ENCODE measurements around the gene REC8.
A peak's percentile ranks its signal among the peaks of the same experiment; 100 is the strongest.

Gene REC8

DNA sequence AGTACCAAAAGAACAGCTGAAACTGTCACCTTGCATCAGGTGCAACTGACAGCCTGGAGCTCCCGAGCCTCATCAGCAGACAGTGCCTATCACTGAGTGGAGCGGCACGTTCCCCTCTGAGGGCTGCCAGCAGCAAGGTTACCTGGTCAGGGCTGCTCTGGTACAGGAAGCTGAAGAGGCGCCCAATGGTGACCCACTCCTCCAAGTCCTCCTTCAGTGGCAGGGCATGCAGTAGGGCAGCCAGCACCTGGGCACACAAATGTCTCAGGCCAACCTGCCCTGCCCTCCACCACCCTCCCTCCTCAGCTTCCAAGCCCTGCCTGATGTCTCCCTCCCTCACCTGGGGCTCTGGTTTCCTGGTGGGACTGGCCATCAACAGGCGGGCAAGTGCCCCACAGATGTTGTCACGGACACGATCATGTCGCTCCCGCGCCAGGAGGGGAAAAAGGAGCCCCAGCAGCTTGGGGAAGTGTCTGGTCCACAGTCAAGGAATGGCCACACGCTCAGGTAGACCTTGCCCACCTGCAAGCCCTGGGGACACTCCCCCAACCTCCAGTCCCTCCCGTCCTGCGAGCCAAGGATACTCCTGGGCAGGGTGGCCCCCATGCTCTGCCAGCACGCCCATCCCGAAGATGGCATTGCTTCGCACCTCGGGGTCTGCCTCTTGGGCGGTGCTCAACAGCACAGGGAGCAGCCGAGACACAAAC lies 9.6 kb downstream of the REC8 start:
- DNase-seq (ENCODE audit: low read depth in 1 of 2, low spot score in 1 of 2) = no peak

GRCh38 chr14:24182110-24182882 lies 10.4 kb downstream of the REC8 start:
- DNase-seq (ENCODE audit: low read depth in 1 of 2, low spot score in 1 of 2) = no peak

DNA sequence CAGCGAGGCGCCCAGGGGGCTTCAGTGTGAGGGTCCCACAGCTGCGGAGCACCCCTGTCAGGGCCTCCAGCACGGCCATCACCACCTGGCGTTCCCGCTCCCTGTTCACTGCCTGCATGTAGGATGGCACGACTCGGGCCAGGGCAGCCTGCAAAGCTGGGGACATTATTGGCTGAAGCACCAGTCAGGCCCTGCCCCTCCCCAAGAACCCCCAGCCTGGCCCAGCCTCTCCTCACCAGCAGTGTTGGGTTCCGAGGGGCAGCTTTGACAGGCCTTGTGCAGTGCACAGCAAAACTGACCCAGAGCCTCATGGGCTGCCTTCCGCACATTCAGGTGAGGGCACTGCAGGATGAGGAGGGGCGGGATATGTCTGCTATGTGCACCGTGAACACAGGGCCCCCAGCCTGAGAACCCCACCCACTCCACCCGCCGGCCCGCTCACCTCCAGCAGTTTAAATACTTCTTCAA lies 11.2 kb downstream of the REC8 start:
- DNase-seq (ENCODE audit: low read depth in 1 of 2, low spot score in 1 of 2) = no peak

GRCh38 chr14:24184104-24184970 lies 12.5 kb downstream of the REC8 start:
- DNase-seq (ENCODE audit: low read depth in 1 of 2, low spot score in 1 of 2) = no peak

- no peak for DNase-seq (ENCODE audit: low read depth in 1 of 2, low spot score in 1 of 2)
Measured at GRCh38 chr14:24185026-24185425, 13.1 kb downstream of the REC8 start.

DNA sequence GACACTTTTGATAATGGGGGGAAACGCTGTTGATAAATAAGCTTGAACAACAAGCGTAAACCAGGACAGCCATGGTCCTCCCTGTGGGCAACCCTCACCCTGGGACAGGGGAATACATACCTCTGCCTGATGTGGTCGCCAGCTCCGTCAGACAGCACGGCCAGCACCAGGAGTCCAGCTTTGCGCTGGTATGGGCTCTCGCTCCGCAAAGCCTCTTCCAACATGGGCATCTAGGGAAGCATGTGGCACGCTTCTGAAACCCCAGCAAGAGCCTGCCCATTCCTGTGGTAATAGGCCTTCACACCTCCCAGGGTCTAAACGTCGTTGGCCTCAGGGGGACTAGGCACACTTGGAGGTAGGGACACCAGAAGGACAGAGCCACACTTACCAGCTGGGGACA lies 13.9 kb downstream of the REC8 start:
- no peak for DNase-seq (ENCODE audit: low read depth in 1 of 2, low spot score in 1 of 2)

GRCh38 chr14:24186831-24187538 lies 15.1 kb downstream of the REC8 start:
- DNase-seq (ENCODE audit: low read depth in 1 of 2, low spot score in 1 of 2) = no peak

DNA sequence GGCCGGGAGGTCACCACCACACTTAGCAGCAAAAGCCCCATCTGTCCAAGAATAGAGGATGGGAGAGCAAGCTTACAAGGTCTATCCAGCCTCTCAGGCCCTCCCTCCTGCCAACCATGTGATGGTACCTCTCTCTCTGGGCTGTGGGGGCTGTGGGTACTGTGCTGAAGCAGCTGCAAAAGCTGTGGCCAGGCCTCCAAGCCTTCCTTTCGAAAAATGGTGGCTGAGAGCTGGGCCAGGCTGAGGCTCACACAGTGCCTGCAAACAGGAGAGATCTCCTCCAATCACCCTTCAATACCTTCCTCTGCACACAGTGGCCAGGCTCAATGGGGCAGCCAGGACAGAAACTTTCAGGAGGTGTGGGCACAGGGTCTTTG lies 15.6 kb downstream of the REC8 start:
- DNase-seq (ENCODE audit: low read depth in 1 of 2, low spot score in 1 of 2) = no peak

DNA sequence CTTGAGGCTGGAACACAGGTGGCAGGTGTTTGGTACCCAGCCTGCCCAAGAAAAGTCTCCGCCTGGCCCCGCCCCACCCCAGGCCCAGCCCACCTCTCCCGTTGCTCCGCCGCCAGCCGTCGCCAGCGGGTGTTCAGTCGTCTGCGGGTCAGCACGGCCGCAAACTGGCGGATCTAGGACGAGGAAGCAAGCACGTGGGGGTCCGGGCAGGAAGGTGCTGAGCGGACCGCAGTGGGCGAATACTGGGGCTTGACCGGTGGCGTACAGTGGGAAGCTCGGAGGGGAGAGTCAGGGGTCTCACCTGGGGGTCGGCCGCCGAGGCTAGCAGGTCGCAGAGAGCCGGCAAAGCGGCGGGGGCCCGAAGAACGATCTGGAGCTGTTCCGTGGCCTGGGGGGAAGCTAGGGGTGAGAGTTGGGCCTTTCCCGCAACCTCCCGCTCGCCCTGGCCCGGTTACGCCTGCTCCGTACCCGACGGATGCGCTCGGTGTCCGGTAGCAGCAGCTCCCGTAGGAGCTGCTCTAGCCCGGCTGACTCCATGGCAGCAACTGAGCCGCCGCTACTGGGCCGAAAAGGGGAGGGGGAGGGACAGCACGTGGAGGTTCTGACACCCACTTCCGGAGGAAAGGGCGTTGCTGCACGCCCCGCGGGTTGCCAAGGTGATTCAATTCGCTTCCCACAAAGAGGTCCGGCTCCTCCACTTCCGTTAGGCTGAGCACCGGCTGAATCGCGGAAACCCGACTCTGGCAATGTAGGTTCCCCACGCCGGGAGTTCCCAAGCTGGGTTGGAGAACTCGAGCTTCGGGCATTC lies 16.6 kb downstream of the REC8 start, which contains the start of gene IPO4:
Gene IPO4, minus strand, starts transcription at position 566 of the 808 bp plus-strand sequence. Its CDS starts 29 bp downstream, at position 537.
- peak; percentile 92 for DNase-seq (ENCODE audit: low read depth in 1 of 2, low spot score in 1 of 2)

GRCh38 chr14:24189059-24189375 lies 17.1 kb downstream of the REC8 start:
- DNase-seq (ENCODE audit: low read depth in 1 of 2, low spot score in 1 of 2) = no peak

DNA sequence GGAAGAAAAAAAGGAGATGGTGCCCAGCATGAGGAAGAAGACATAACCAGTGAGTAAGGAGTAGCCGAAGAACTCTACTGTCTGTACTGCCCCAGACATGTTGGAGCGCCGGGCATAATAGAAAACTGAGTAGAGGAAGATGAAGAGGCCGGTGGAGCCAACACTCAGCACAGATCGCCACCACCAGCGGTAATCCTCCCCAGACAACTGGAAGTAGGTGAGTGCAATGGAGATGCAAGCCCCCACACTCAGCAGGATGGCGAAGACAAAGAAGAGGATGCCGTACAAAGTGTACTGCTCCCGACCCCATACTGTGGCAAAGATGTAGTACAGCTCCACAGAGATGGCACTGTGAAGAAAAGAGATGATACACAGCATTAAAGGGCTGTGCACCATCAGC lies 17.6 kb downstream of the REC8 start:
- DNase-seq (ENCODE audit: low read depth in 1 of 2, low spot score in 1 of 2) = no peak

GRCh38 chr14:24190416-24190815 lies 18.5 kb downstream of the REC8 start:
- DNase-seq (ENCODE audit: low read depth in 1 of 2, low spot score in 1 of 2) = no peak

DNA sequence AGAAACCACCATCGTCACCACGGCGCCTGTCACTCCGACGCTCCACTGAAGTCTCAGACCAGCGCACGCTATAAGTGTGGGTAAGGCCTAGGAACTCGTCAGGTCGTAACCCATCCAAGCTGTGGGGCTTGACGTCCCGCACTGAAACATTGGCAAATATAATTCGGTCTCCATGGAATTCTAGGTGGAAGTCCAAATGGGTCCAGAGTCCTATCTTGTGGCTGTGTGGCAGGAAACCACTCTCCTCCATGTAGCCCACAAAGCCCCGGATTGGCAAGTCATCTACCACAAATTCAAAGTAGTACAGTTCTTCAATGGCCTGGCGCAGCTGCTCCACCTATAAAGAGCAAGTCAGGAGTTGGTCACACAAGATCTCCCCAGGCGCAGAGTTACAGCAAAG lies 21.1 kb downstream of the REC8 start:
- no peak for DNase-seq (ENCODE audit: low read depth in 1 of 2, low spot score in 1 of 2)

DNA sequence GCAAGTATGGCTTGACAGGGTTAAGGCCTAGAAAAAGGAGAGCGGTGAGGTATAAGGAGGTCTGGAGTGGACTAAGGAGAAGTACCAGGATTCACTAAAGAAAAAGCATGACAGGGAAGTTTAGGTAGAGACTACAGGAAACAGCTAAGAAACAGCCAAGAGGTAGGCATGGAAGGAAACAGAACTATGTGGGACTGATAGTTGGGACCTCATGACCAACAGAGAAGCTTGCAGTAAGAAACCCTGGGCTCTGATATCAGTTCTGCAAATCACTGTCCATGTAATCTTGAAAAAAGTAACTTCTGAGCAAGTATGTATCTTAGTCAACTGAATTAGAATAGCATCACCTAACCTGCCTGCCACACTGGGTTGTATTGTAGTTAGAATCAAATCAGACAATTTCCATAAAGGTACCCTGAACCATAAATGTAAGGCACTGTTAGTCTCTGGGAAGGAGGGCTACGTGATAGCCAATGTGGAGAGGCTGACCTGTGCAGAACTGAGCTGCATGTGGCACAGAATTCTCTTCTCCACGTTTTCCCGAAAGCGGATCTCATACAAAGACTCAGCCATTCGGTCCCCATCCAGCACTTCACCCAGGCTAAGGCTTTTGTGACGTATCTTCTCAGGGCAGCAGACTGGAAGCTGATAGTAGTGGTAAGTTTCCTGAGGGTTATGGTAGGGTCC lies 22.4 kb downstream of the REC8 start:
- no peak for DNase-seq (ENCODE audit: low read depth in 1 of 2, low spot score in 1 of 2)

GRCh38 chr14:24194873-24195185 lies 22.9 kb downstream of the REC8 start:
- no peak for DNase-seq (ENCODE audit: low read depth in 1 of 2, low spot score in 1 of 2)

DNA sequence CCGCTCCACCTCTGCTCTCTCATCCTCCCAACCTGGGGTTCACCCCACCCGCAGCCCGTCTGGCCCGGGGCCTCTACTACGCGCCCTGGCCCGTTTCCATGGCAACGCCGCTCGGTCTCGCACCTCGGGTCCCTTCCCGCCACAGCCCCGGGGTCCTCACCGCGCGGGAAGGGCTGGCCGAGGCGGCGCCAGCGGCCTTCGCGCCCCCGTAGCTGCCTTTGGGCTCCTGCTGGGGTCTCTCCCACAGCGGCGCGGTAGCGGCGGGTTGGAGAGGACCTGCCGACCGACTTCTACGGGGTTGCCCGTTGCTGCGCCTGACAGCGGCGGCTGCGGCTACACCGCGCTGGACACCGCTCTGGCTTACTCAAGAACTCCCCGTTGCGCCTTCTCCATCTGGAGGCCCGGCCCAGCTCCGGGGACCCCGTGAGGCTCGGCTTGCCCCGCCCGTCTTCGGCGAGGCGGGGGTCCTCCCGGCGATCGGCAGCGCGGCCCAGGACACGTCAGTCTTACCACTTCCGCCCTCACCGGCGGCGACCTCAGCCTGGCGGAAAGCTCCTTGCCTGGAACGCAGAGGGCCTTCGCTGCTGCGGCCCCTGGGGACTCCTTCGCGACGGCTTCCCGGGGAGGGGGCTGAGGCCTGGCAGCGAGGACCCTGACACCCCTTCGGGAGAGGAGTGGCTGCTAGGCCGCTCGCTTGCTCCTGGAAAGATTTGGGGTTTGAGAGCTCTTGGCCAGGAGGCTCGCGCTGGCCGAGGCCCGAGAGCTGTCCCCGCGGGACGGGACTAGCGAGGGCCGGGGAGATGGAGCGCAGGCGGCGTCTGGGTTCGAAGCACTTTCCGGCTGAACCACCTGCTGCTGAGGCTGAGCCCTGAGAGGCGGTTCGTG lies 23.5 kb downstream of the REC8 start, which contains the start of gene TM9SF1:
Gene TM9SF1, minus strand, starts transcription at position 256 of the 885 bp plus-strand sequence. CDS start 422 bp downstream, outside the sequence.
- peak; percentile 73 to 78 for DNase-seq (ENCODE audit: low read depth in 1 of 2, low spot score in 1 of 2)

GRCh38 chr14:24196071-24197055 lies 24.5 kb downstream of the REC8 start:
- DNase-seq (ENCODE audit: low read depth in 1 of 2, low spot score in 1 of 2) = no peak

All from activated T-helper 1 cell treated with anti-CD3 and anti-CD28 coated beads, Interleukin-2, amount 50 U/mL, for 16 hours (primary cell).